Astrocyte of the spinal cord (primary cell): ENCODE data around the gene CHST10.

Experiments used
- DNase-seq: peaks from one replicate; pipeline ENCODE4 v3.0.0; 2011; ENCODE audit warnings: low read depth, low spot score
- H3K4me3 ChIP-seq: 2 replicates; pipeline ENCODE4 v1.5.1; 2011; ENCODE audit warnings: low read depth, mild to moderate bottlenecking, low read length, moderate library complexity
- CTCF ChIP-seq: IDR thresholded peaks from 2 replicates; pipeline ENCODE4 v1.5.1; 2012; ENCODE audit warnings: low read depth, mild to moderate bottlenecking, low read length, inconsistent platforms
- in situ Hi-C: cut with HindIII; loops from 2 replicates; pipeline ENCODE4 v1.10.0; 2017; ENCODE audit warnings: low sequenced_read_pairs

CHST10 gene

GRCh38 chr2:100392715-100393114 is 24.8 kb downstream of the CHST10 start:
- DNase-seq, result no peak
- no peak overlapping the region for H3K4me3 ChIP-seq
- in situ Hi-C loops, result no loop called here
- no peak for TF ChIP-seq CTCF

GRCh38 chr2:100391735-100392515 is 25.5 kb downstream of the CHST10 start:
- TF ChIP-seq CTCF, result no peak
- no peak for DNase-seq
- H3K4me3 ChIP-seq, result no peak overlapping the region
- in situ Hi-C loops, result no loop called here

GRCh38 chr2:100390001-100390940 is 27.2 kb downstream of the CHST10 start:
- no peak for DNase-seq
- no peak overlapping the region for H3K4me3 ChIP-seq
- in situ Hi-C loops, result no loop called here
- no peak for TF ChIP-seq CTCF

- TF ChIP-seq CTCF, result no peak
- in situ Hi-C loops, result no loop called here
- DNase-seq, result no peak
- no peak overlapping the region for H3K4me3 ChIP-seq
Observed at GRCh38 chr2:100388703-100389102, 28.8 kb downstream of the CHST10 start.

- no peak for TF ChIP-seq CTCF
- H3K4me3 ChIP-seq, result no peak overlapping the region
- in situ Hi-C loops, result no loop called here
- no peak for DNase-seq
Observed at GRCh38 chr2:100383954-100384353, 33.5 kb downstream of the CHST10 start.

GRCh38 chr2:100383306-100383705 is 34.2 kb downstream of the CHST10 start:
- no peak overlapping the region for H3K4me3 ChIP-seq
- DNase-seq, result no peak
- TF ChIP-seq CTCF, result no peak
- in situ Hi-C loops, result no loop called here
